ENCODE results near the gene STK40. TPM values are rescaled to one million over a fixed set of nuclear protein-coding genes. Genes with fewer than 3 reads are reported as not detected.

STK40 gene
- total RNA-seq, 1 experiment from 2014 or later, result 26.2 TPM

DNA sequence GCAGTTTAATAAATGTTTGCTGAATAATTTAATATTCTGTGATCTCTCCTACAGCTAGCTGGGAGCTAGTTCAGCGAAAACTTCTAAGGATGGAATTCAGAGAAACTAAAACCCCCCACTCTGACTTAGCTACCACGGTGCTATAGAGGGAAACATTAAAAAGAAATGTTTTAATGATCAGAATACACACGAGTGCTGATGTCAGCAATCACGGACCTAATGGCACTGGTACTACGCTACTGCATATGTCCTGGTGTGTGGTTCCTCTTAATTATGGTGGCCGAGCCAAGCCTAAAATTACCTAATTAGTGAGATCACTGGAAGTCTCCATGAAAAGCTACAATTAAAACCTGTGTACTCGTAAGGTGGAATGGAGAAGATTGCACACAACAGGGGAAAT is 35.9 kb upstream of the STK40 start:
- H2BK5ac ChIP-seq (ENCODE audit: insufficient read length, low read length), result no peak overlapping the region
- no peaks in the 10 kb centered on the region for H4K20me1 ChIP-seq (ENCODE audit: control insufficient read depth, insufficient read depth, insufficient read length)
- no peak overlapping the region for H3K9ac ChIP-seq (ENCODE audit: extremely low read depth, insufficient read length, low read length)
- H3T11ph ChIP-seq (ENCODE audit: low read length), result no peak overlapping the region
- Mint-ChIP-seq H3K4me1 (peaks cover 9 to 10% of the 10 kb centered on the region in 2 experiments), H3K27me3 (ENCODE audit: low read depth) (no peaks in the 10 kb centered on the region), H3K4me3 (no peak overlapping the region), H3K27ac (no peak overlapping the region), H3K36me3 (ENCODE audit: insufficient read depth in 1 of 3, low read depth in 3 of 3) (peaks cover 0 to 3% (median 0%) of the 10 kb centered on the region in 3 experiments; a peak in 1 of 7 replicates), H3K9me3 (no peaks in the 10 kb centered on the region; a peak in 1 of 5 replicates)
- no peak overlapping the region for H2BK20ac ChIP-seq (ENCODE audit: low read depth, low read length, poor library complexity, severe bottlenecking)
- no peak overlapping the region for H2BK15ac ChIP-seq (ENCODE audit: low read depth, low read length)
- no peak overlapping the region for H3K4ac ChIP-seq (ENCODE audit: low read depth, low read length)
- no peak overlapping the region for H3K56ac ChIP-seq (ENCODE audit: insufficient read length, low read depth, low read length)
- H3K23me2 ChIP-seq (ENCODE audit: insufficient read length, low read depth, low read length, poor library complexity, severe bottlenecking), result peaks cover 3% of the 10 kb centered on the region
- no peak overlapping the region for H4K5ac ChIP-seq (ENCODE audit: insufficient read length, low read depth, low read length)
- no peak overlapping the region for H4K91ac ChIP-seq (ENCODE audit: insufficient read length, low read depth, low read length)
- H3K4me2 ChIP-seq (ENCODE audit: insufficient read depth, insufficient read length, low read length), result no peak overlapping the region
- H3K79me2 ChIP-seq (ENCODE audit: insufficient read depth, low read length), result no peaks in the 10 kb centered on the region
- no peaks in the 10 kb centered on the region for H3K27me3 ChIP-seq (ENCODE audit: insufficient read depth, low read length)
- no peak overlapping the region for H3K27ac ChIP-seq (ENCODE audit: insufficient read length, low read depth, low read length)
- no peak overlapping the region for H3K14ac ChIP-seq (ENCODE audit: insufficient read depth, low read length)
- WGBS (ENCODE audit: extremely low coverage, insufficient read length, low lambda C conversion rate), result no CpG with 5 or more reads among the region's 7 CpGs
- H4K8ac ChIP-seq (replicated peaks; ENCODE audit: insufficient read length, low read depth, low read length), result no peak overlapping the region
- H2AK5ac ChIP-seq (ENCODE audit: insufficient read length, low read length), result no peak overlapping the region
- no peaks in the 10 kb centered on the region for H3K4me1 ChIP-seq (ENCODE audit: insufficient read depth, low read length)
- H3K9me3 ChIP-seq (ENCODE audit: control insufficient read depth, low read depth, low read length), result no peaks in the 10 kb centered on the region
- no peak overlapping the region for H2BK120ac ChIP-seq (ENCODE audit: low read depth, low read length, poor library complexity, severe bottlenecking)
- H3K18ac ChIP-seq (ENCODE audit: insufficient read length, low read depth, low read length), result no peak overlapping the region
- H3K23ac ChIP-seq (ENCODE audit: insufficient read length, low read depth, low read length), result no peak overlapping the region
- DNase-seq, result no peak
- H2AFZ ChIP-seq (ENCODE audit: low read length), result no peak overlapping the region
- TF ChIP-seq, protein P1, sequence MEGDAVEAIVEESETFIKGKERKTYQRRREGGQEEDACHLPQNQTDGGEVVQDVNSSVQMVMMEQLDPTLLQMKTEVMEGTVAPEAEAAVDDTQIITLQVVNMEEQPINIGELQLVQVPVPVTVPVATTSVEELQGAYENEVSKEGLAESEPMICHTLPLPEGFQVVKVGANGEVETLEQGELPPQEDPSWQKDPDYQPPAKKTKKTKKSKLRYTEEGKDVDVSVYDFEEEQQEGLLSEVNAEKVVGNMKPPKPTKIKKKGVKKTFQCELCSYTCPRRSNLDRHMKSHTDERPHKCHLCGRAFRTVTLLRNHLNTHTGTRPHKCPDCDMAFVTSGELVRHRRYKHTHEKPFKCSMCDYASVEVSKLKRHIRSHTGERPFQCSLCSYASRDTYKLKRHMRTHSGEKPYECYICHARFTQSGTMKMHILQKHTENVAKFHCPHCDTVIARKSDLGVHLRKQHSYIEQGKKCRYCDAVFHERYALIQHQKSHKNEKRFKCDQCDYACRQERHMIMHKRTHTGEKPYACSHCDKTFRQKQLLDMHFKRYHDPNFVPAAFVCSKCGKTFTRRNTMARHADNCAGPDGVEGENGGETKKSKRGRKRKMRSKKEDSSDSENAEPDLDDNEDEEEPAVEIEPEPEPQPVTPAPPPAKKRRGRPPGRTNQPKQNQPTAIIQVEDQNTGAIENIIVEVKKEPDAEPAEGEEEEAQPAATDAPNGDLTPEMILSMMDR (conservative IDR thresholded peaks at IDR 0.05), result no peak
- no peak overlapping the region for H2BK12ac ChIP-seq (ENCODE audit: insufficient read length, low read depth, low read length)
- no peaks in the 10 kb centered on the region for H3K79me1 ChIP-seq (ENCODE audit: insufficient read depth, low read depth, low read length, poor library complexity, severe bottlenecking)

Measured in H9 (cell line).